ENCODE measurements around the gene TMUB1.

The TMUB1 gene

GRCh38 chr7:151125846-151126481 is 42.7 kb upstream of the TMUB1 start:
- Histone ChIP-seq H3K23ac (ENCODE audit: low read length) (no peak overlapping the region), H3K36me3 (ENCODE audit: control insufficient read depth, insufficient read depth, low read length) (peaks cover 6% of the 10 kb centered on the region), H2AK5ac (ENCODE audit: low read length) (no peak overlapping the region), H3K4me1 (ENCODE audit: control insufficient read depth, low read depth, low read length) (peaks cover 8% of the 10 kb centered on the region), H3K4me3 (ENCODE audit: low read length) (peak overlapping the region; percentile 41), H3K27me3 (ENCODE audit: insufficient read depth, low read length, poor library complexity) (no peaks in the 10 kb centered on the region), H3K27ac (ENCODE audit: low read depth, low read length) (peak overlapping the region; percentile 64), H2BK5ac (ENCODE audit: low read length) (no peak overlapping the region), H3K4me2 (ENCODE audit: low read length) (peak overlapping the region; percentile 81), H2BK120ac (ENCODE audit: low read depth, low read length) (no peak overlapping the region), H2BK15ac (replicated peaks; ENCODE audit: low read depth) (no peak overlapping the region), H3K79me2 (ENCODE audit: control insufficient read depth, insufficient read depth, low read length) (no peaks in the 10 kb centered on the region), H3K4ac (ENCODE audit: low read depth, low read length) (no peak overlapping the region), H4K5ac (ENCODE audit: low read length) (no peak overlapping the region), H3K9ac (ENCODE audit: low read length) (peak overlapping the region; percentile 69), H3K79me1 (ENCODE audit: low read length) (peaks cover 2% of the 10 kb centered on the region), H4K8ac (ENCODE audit: low read depth, low read length) (no peak overlapping the region), H3K56ac (ENCODE audit: low read length) (peak overlapping the region; percentile 89), H3K18ac (ENCODE audit: low read length) (no peak overlapping the region)
- no CpG with 5 or more reads among the region's 58 CpGs for WGBS (ENCODE audit: extremely low coverage, insufficient coverage, low lambda C conversion rate)
- DNase-seq, result peak; percentile 70

- Histone ChIP-seq H2BK15ac (replicated peaks; ENCODE audit: low read depth) (no peak overlapping the region), H3K36me3 (ENCODE audit: control insufficient read depth, insufficient read depth, low read length) (peaks cover 8% of the 10 kb centered on the region), H3K79me1 (ENCODE audit: low read length) (peaks cover 2% of the 10 kb centered on the region), H4K8ac (ENCODE audit: low read depth, low read length) (no peak overlapping the region), H3K79me2 (ENCODE audit: control insufficient read depth, insufficient read depth, low read length) (no peaks in the 10 kb centered on the region), H2BK5ac (ENCODE audit: low read length) (no peak overlapping the region), H3K27me3 (ENCODE audit: insufficient read depth, low read length, poor library complexity) (no peaks in the 10 kb centered on the region), H3K4me2 (ENCODE audit: low read length) (peak overlapping the region; percentile 81), H3K27ac (ENCODE audit: low read depth, low read length) (peak overlapping the region; percentile 64), H3K9ac (ENCODE audit: low read length) (peak overlapping the region; percentile 69), H2BK120ac (ENCODE audit: low read depth, low read length) (no peak overlapping the region), H4K5ac (ENCODE audit: low read length) (no peak overlapping the region), H3K23ac (ENCODE audit: low read length) (no peak overlapping the region), H2AK5ac (ENCODE audit: low read length) (no peak overlapping the region), H3K4ac (ENCODE audit: low read depth, low read length) (no peak overlapping the region), H3K4me1 (ENCODE audit: control insufficient read depth, low read depth, low read length) (peaks cover 8% of the 10 kb centered on the region), H3K18ac (ENCODE audit: low read length) (no peak overlapping the region), H3K4me3 (ENCODE audit: low read length) (peak overlapping the region; percentile 41), H3K56ac (ENCODE audit: low read length) (peak overlapping the region; percentile 89)
- peak; percentile 89 for DNase-seq
- no CpG with 5 or more reads among the region's 22 CpGs for WGBS (ENCODE audit: extremely low coverage, insufficient coverage, low lambda C conversion rate)
These were observed 42.2 kb upstream of the TMUB1 start for GRCh38 chr7:151125470-151125845.

- H3K36me3 ChIP-seq (ENCODE audit: control insufficient read depth, insufficient read depth, low read length), result peaks cover 8% of the 10 kb centered on the region
- H3K4me2 ChIP-seq (ENCODE audit: low read length), result peak overlapping the region; percentile 81
These were observed 41.7 kb upstream of the TMUB1 start for GRCh38 chr7:151124899-151125399.

GRCh38 chr7:151124481-151124880 is 41.2 kb upstream of the TMUB1 start:
- H3K4me2 ChIP-seq (ENCODE audit: low read length), result no peak overlapping the region
- H2BK15ac ChIP-seq (replicated peaks; ENCODE audit: low read depth), result no peak overlapping the region
- H2AK5ac ChIP-seq (ENCODE audit: low read length), result no peak overlapping the region
- H3K9ac ChIP-seq (ENCODE audit: low read length), result no peak overlapping the region
- peaks cover 2% of the 10 kb centered on the region for H3K79me1 ChIP-seq (ENCODE audit: low read length)
- H2BK5ac ChIP-seq (ENCODE audit: low read length), result no peak overlapping the region
- no peak overlapping the region for H3K27ac ChIP-seq (ENCODE audit: low read depth, low read length)
- H4K8ac ChIP-seq (ENCODE audit: low read depth, low read length), result no peak overlapping the region
- DNase-seq, result no peak
- H4K5ac ChIP-seq (ENCODE audit: low read length), result no peak overlapping the region
- no peak overlapping the region for H3K18ac ChIP-seq (ENCODE audit: low read length)
- peaks cover 6% of the 10 kb centered on the region for H3K36me3 ChIP-seq (ENCODE audit: control insufficient read depth, insufficient read depth, low read length)
- no peak overlapping the region for H2BK120ac ChIP-seq (ENCODE audit: low read depth, low read length)
- no peak overlapping the region for H3K56ac ChIP-seq (ENCODE audit: low read length)
- H3K4me1 ChIP-seq (ENCODE audit: control insufficient read depth, low read depth, low read length), result peaks cover 8% of the 10 kb centered on the region
- H3K79me2 ChIP-seq (ENCODE audit: control insufficient read depth, insufficient read depth, low read length), result no peaks in the 10 kb centered on the region
- no CpG with 5 or more reads among the region's 7 CpGs for WGBS (ENCODE audit: extremely low coverage, insufficient coverage, low lambda C conversion rate)
- H3K4me3 ChIP-seq (ENCODE audit: low read length), result no peak overlapping the region
- no peak overlapping the region for H3K4ac ChIP-seq (ENCODE audit: low read depth, low read length)
- H3K27me3 ChIP-seq (ENCODE audit: insufficient read depth, low read length, poor library complexity), result no peaks in the 10 kb centered on the region
- H3K23ac ChIP-seq (ENCODE audit: low read length), result no peak overlapping the region

More at GRCh38 chr7:151124899-151125399, 41.7 kb upstream of the TMUB1 start:
- Histone ChIP-seq H3K56ac (ENCODE audit: low read length) (peak overlapping the region; percentile 60), H3K79me1 (ENCODE audit: low read length) (peaks cover 2% of the 10 kb centered on the region), H3K9ac (ENCODE audit: low read length) (peak overlapping the region; percentile 69), H3K4me3 (ENCODE audit: low read length) (no peak overlapping the region), H3K4me1 (ENCODE audit: control insufficient read depth, low read depth, low read length) (peaks cover 8% of the 10 kb centered on the region), H3K27me3 (ENCODE audit: insufficient read depth, low read length, poor library complexity) (no peaks in the 10 kb centered on the region), H2BK15ac (replicated peaks; ENCODE audit: low read depth) (no peak overlapping the region), H3K23ac (ENCODE audit: low read length) (no peak overlapping the region), H2BK5ac (ENCODE audit: low read length) (no peak overlapping the region), H2BK120ac (ENCODE audit: low read depth, low read length) (no peak overlapping the region), H3K27ac (ENCODE audit: low read depth, low read length) (no peak overlapping the region), H4K8ac (ENCODE audit: low read depth, low read length) (no peak overlapping the region), H2AK5ac (ENCODE audit: low read length) (no peak overlapping the region), H3K79me2 (ENCODE audit: control insufficient read depth, insufficient read depth, low read length) (no peaks in the 10 kb centered on the region), H3K4ac (ENCODE audit: low read depth, low read length) (no peak overlapping the region), H4K5ac (ENCODE audit: low read length) (no peak overlapping the region), H3K18ac (ENCODE audit: low read length) (no peak overlapping the region)
- no peak for DNase-seq
- WGBS (ENCODE audit: extremely low coverage, insufficient coverage, low lambda C conversion rate), result no CpG with 5 or more reads among the region's 14 CpGs

GRCh38 chr7:151123822-151124464 is 40.6 kb upstream of the TMUB1 start:
- no CpG with 5 or more reads among the region's 24 CpGs for WGBS (ENCODE audit: extremely low coverage, insufficient coverage, low lambda C conversion rate)
- Histone ChIP-seq H3K23ac (ENCODE audit: low read length) (no peak overlapping the region), H3K4me3 (ENCODE audit: low read length) (no peak overlapping the region), H4K5ac (ENCODE audit: low read length) (no peak overlapping the region), H2BK5ac (ENCODE audit: low read length) (no peak overlapping the region), H3K4me2 (ENCODE audit: low read length) (no peak overlapping the region), H3K27ac (ENCODE audit: low read depth, low read length) (no peak overlapping the region), H2AK5ac (ENCODE audit: low read length) (no peak overlapping the region), H3K18ac (ENCODE audit: low read length) (no peak overlapping the region), H2BK120ac (ENCODE audit: low read depth, low read length) (no peak overlapping the region), H3K79me2 (ENCODE audit: control insufficient read depth, insufficient read depth, low read length) (no peaks in the 10 kb centered on the region), H3K4ac (ENCODE audit: low read depth, low read length) (no peak overlapping the region), H3K36me3 (ENCODE audit: control insufficient read depth, insufficient read depth, low read length) (peaks cover 6% of the 10 kb centered on the region), H2BK15ac (replicated peaks; ENCODE audit: low read depth) (no peak overlapping the region), H3K27me3 (ENCODE audit: insufficient read depth, low read length, poor library complexity) (no peaks in the 10 kb centered on the region), H4K8ac (ENCODE audit: low read depth, low read length) (no peak overlapping the region), H3K56ac (ENCODE audit: low read length) (no peak overlapping the region), H3K9ac (ENCODE audit: low read length) (no peak overlapping the region), H3K4me1 (ENCODE audit: control insufficient read depth, low read depth, low read length) (peaks cover 8% of the 10 kb centered on the region), H3K79me1 (ENCODE audit: low read length) (peaks cover 2% of the 10 kb centered on the region)
- peak; percentile 95 for DNase-seq

All from mesendoderm (in vitro differentiated cells).